Measurements from ENCODE around the gene MED12L.

MED12L gene

DNA sequence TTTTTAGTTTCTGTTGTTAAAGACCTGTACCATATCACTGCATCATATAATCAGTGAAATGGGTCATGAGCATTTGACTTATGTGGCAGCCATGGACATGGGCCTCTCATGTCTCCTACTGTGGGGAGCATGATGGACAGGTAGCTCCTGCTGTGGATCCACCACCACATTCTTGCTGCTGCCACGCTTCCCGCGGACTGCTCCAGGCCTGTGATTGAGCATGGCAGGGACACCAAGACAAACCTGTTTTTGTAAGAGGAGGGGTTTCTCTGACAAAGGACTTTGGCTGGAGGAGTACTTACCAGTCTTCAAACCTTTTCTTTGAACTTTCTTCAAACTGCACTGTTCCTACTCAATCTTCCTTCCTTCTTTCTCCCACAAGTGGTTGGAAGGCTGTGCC is 210.8 kb downstream of the MED12L start:
- Histone ChIP-seq H3K9me3 (ENCODE audit: insufficient read depth, low read depth, low read length) (no peaks in the 10 kb centered on the region), H3K27me3 (ENCODE audit: insufficient read depth, low read length, poor library complexity, severe bottlenecking) (no peaks in the 10 kb centered on the region), H3K36me3 (ENCODE audit: insufficient read depth, low read length) (peaks cover 23% of the 10 kb centered on the region), H2AFZ (ENCODE audit: low read length) (no peak overlapping the region), H3K4me1 (ENCODE audit: insufficient read depth, low read length, poor library complexity, severe bottlenecking) (peaks cover 5% of the 10 kb centered on the region), H3K9ac (ENCODE audit: low read depth, low read length, poor library complexity, severe bottlenecking) (no peak overlapping the region), H3F3A (ENCODE audit: low read depth) (no peaks in the 10 kb centered on the region), H3K9me2 (replicated peaks; ENCODE audit: low read depth, low read length) (no peaks in the 10 kb centered on the region), H3K4me3 (ENCODE audit: low read length, poor library complexity, severe bottlenecking) (no peak overlapping the region), H4K20me1 (ENCODE audit: insufficient read depth, low read length, poor library complexity, severe bottlenecking) (no peaks in the 10 kb centered on the region), H3K4me2 (ENCODE audit: low read depth, low read length, poor library complexity, severe bottlenecking) (no peak overlapping the region), H3K79me2 (ENCODE audit: insufficient read depth, low read length) (no peaks in the 10 kb centered on the region)
- TF ChIP-seq EZH2phosphoT487 (IDR thresholded peaks at IDR 0.05; ENCODE audit: borderline replicate concordance), result no peak
- TF ChIP-seq, protein P1, sequence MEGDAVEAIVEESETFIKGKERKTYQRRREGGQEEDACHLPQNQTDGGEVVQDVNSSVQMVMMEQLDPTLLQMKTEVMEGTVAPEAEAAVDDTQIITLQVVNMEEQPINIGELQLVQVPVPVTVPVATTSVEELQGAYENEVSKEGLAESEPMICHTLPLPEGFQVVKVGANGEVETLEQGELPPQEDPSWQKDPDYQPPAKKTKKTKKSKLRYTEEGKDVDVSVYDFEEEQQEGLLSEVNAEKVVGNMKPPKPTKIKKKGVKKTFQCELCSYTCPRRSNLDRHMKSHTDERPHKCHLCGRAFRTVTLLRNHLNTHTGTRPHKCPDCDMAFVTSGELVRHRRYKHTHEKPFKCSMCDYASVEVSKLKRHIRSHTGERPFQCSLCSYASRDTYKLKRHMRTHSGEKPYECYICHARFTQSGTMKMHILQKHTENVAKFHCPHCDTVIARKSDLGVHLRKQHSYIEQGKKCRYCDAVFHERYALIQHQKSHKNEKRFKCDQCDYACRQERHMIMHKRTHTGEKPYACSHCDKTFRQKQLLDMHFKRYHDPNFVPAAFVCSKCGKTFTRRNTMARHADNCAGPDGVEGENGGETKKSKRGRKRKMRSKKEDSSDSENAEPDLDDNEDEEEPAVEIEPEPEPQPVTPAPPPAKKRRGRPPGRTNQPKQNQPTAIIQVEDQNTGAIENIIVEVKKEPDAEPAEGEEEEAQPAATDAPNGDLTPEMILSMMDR (conservative IDR thresholded peaks at IDR 0.05; ENCODE audit: low read length), result no peak

DNA sequence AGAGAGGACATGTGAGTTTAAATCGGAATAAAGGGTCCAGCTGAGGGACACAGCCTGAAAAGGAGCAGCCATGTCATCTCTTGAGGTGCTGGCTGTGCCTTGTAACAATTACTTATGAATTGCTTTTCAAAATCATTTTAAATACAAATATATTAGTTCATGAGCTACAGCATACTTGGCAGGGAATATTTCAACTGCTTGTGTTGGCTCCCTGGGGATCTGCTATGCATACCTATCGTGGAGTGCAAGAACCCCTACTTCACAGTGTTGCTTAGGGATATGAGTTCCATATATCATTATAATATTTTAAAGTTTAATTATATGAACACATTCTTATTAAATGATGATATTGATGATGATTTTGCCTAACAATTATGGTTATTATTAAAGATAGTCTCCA is 212.0 kb downstream of the MED12L start:
- Histone ChIP-seq H2AFZ (ENCODE audit: low read length) (no peak overlapping the region), H3K9me3 (ENCODE audit: insufficient read depth, low read depth, low read length) (no peaks in the 10 kb centered on the region), H3K36me3 (ENCODE audit: insufficient read depth, low read length) (peaks cover 23% of the 10 kb centered on the region), H3K4me3 (ENCODE audit: low read length, poor library complexity, severe bottlenecking) (no peak overlapping the region), H3K27me3 (ENCODE audit: insufficient read depth, low read length, poor library complexity, severe bottlenecking) (no peaks in the 10 kb centered on the region), H3K9me2 (replicated peaks; ENCODE audit: low read depth, low read length) (no peaks in the 10 kb centered on the region), H3K4me1 (ENCODE audit: insufficient read depth, low read length, poor library complexity, severe bottlenecking) (peaks cover 13% of the 10 kb centered on the region), H3K9ac (ENCODE audit: low read depth, low read length, poor library complexity, severe bottlenecking) (no peak overlapping the region), H3K4me2 (ENCODE audit: low read depth, low read length, poor library complexity, severe bottlenecking) (no peak overlapping the region), H3F3A (ENCODE audit: low read depth) (no peaks in the 10 kb centered on the region), H3K79me2 (ENCODE audit: insufficient read depth, low read length) (no peaks in the 10 kb centered on the region), H4K20me1 (ENCODE audit: insufficient read depth, low read length, poor library complexity, severe bottlenecking) (no peaks in the 10 kb centered on the region)
- no peak for TF ChIP-seq EZH2phosphoT487 (IDR thresholded peaks at IDR 0.05; ENCODE audit: borderline replicate concordance)
- TF ChIP-seq, protein P1 (conservative IDR thresholded peaks at IDR 0.05; ENCODE audit: low read length), result no peak

DNA sequence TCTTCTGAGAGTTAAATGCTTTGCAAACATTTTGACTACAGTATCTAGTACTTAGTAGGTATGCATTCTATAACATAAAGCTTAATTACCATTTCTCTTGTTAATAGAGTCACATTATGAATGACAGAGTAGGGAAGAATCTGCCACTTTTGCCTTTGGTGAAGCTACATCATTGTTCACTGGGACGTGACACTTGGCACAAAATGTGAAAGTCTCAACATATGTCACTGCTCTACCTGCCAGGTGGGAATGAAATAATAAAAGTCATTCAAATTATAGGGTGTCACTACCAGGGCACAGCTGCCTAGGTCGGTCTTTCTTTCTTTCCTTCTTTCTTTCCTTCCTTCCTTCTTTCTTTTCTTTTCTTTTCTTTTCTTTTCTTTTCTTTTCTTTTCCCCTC is 213.5 kb downstream of the MED12L start:
- no peak overlapping the region for H3K4me2 ChIP-seq (ENCODE audit: low read depth, low read length, poor library complexity, severe bottlenecking)
- no peaks in the 10 kb centered on the region for H3K9me3 ChIP-seq (ENCODE audit: insufficient read depth, low read depth, low read length)
- H3K9ac ChIP-seq (ENCODE audit: low read depth, low read length, poor library complexity, severe bottlenecking), result no peak overlapping the region
- peaks cover 13% of the 10 kb centered on the region for H3K4me1 ChIP-seq (ENCODE audit: insufficient read depth, low read length, poor library complexity, severe bottlenecking)
- TF ChIP-seq EZH2phosphoT487 (IDR thresholded peaks at IDR 0.05; ENCODE audit: borderline replicate concordance), result no peak
- TF ChIP-seq, protein P1 (conservative IDR thresholded peaks at IDR 0.05; ENCODE audit: low read length), result no peak
- H3K4me3 ChIP-seq (ENCODE audit: low read length, poor library complexity, severe bottlenecking), result no peak overlapping the region
- no peaks in the 10 kb centered on the region for H4K20me1 ChIP-seq (ENCODE audit: insufficient read depth, low read length, poor library complexity, severe bottlenecking)
- H3F3A ChIP-seq (ENCODE audit: low read depth), result no peaks in the 10 kb centered on the region
- peaks cover 17% of the 10 kb centered on the region for H3K36me3 ChIP-seq (ENCODE audit: insufficient read depth, low read length)
- H2AFZ ChIP-seq (ENCODE audit: low read length), result no peak overlapping the region
- H3K27me3 ChIP-seq (ENCODE audit: insufficient read depth, low read length, poor library complexity, severe bottlenecking), result no peaks in the 10 kb centered on the region
- 0 out of 2 replicates have a peak, but pooled peaks cover 3% of the 10 kb centered on the region for H3K79me2 ChIP-seq (ENCODE audit: insufficient read depth, low read length)
- no peaks in the 10 kb centered on the region for H3K9me2 ChIP-seq (replicated peaks; ENCODE audit: low read depth, low read length)

Data from Loucy (cell line).